ENCODE measurements around the gene DOK7. TPM values are rescaled to one million over a fixed set of nuclear protein-coding genes. Genes with fewer than 3 reads are reported as not detected.

The DOK7 gene
- total and polyA plus RNA-seq, 2 of the 4 experiments (the other 2 are of a cell fraction), result not detected

DNA sequence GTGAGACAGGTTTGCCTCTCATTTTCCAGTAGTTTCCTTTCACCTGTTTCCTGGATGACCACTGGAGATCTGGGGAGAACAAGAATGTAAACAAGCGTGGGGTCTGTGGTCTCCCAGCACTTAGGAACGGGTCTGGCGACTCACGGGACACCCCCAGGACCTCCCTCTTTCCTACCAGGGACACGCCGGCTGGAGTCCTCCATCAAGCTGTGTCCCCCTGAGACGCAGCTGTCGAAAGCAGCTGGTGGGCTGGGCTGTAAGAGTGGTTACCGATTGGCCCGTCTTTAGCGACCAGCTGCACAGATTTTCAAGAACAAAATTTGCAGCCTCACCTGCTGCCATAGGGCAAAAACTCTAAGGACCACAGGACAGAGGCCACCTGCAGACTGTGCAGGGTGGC lies 57.2 kb downstream of the DOK7 start:
- in situ Hi-C loops (cut with MboI; ENCODE audit: low sequenced_read_pairs) (no loop called here), dilution Hi-C loops (cut with HindIII; ENCODE audit: low sequenced_read_pairs, unreplicated experiment) (no loop called here), intact Hi-C loops (cut with micrococcal nuclease) (no loop called here)
- Histone ChIP-seq H3K4me3 (ENCODE audit: insufficient read depth, low read depth, low read length) (no peak overlapping the region), H4K20me1 (ENCODE audit: insufficient read depth, low read length) (peaks cover 8% of the 10 kb centered on the region), H3K79me1 (ENCODE audit: low read depth in 1 of 2, low read length in 2 of 2) (peaks cover 0 to 4% of the 10 kb centered on the region in 2 experiments; a peak in 2 of 4 replicates), H2BK120ac (ENCODE audit: low read depth, low read length) (no peak overlapping the region), H2BK15ac (ENCODE audit: low read depth, low read length) (no peak overlapping the region), H2BK5ac (ENCODE audit: low read depth, low read length, poor library complexity, severe bottlenecking) (no peak overlapping the region), H2AFZ (replicated peaks; ENCODE audit: low read length, poor library complexity) (no peak overlapping the region), H3K9me1 (ENCODE audit: insufficient read depth, low read length) (no peaks in the 10 kb centered on the region), H3K18ac (ENCODE audit: low read depth, low read length) (no peak overlapping the region), H3K23ac (ENCODE audit: low read depth, low read length) (no peak overlapping the region), H3K27ac (ENCODE audit: insufficient read depth, low read length) (no peak overlapping the region), H3K9me3 (ENCODE audit: control insufficient read depth, insufficient read depth, low read length) (no peaks in the 10 kb centered on the region), H3K56ac (ENCODE audit: extremely low read depth, insufficient read depth, low read length) (no peak overlapping the region), H2AK9ac (replicated peaks; ENCODE audit: low read depth, low read length, poor library complexity) (no peak overlapping the region), H3K27me3 (ENCODE audit: control insufficient read depth, insufficient read depth, low read length) (no peaks in the 10 kb centered on the region), H2BK20ac (ENCODE audit: low read depth, low read length) (no peak overlapping the region), H3K4me1 (ENCODE audit: control insufficient read depth, insufficient read depth, low read length) (no peaks in the 10 kb centered on the region), H4K8ac (ENCODE audit: low read depth in 2 of 2, low read length in 2 of 2) (no peak overlapping the region), H3K4ac (ENCODE audit: low read depth, low read length) (no peak overlapping the region), H3K4me2 (ENCODE audit: low read depth, low read length) (no peak overlapping the region), H4K5ac (ENCODE audit: low read depth, low read length) (no peak overlapping the region), H3K9ac (ENCODE audit: low read depth, low read length) (no peak overlapping the region), H4K91ac (ENCODE audit: insufficient read depth, low read depth, low read length) (no peak overlapping the region), H2AK5ac (ENCODE audit: low read depth, low read length) (no peak overlapping the region), H3K36me3 (ENCODE audit: control insufficient read depth, insufficient read depth, low read length) (peaks cover 72% of the 10 kb centered on the region), H3K14ac (replicated peaks; ENCODE audit: low read depth, low read length) (no peak overlapping the region)
- BruUV-seq (replicated peaks), result no TSS peak
- no peak for DNase-seq
- POLR2A ChIA-PET (ENCODE audit: unreplicated experiment), result no interaction called here
- no CpG with 5 or more reads among the region's 11 CpGs for WGBS, 2 experiments (ENCODE audit: extremely low coverage in 2 of 2, insufficient read length in 1 of 2)
- ATAC-seq (ENCODE audit: low read depth), result no peak
- no peak for TF ChIP-seq MAZ (IDR thresholded peaks at IDR 0.05; ENCODE audit: borderline replicate concordance, low read depth, low read length)
- TF ChIP-seq, protein P1, sequence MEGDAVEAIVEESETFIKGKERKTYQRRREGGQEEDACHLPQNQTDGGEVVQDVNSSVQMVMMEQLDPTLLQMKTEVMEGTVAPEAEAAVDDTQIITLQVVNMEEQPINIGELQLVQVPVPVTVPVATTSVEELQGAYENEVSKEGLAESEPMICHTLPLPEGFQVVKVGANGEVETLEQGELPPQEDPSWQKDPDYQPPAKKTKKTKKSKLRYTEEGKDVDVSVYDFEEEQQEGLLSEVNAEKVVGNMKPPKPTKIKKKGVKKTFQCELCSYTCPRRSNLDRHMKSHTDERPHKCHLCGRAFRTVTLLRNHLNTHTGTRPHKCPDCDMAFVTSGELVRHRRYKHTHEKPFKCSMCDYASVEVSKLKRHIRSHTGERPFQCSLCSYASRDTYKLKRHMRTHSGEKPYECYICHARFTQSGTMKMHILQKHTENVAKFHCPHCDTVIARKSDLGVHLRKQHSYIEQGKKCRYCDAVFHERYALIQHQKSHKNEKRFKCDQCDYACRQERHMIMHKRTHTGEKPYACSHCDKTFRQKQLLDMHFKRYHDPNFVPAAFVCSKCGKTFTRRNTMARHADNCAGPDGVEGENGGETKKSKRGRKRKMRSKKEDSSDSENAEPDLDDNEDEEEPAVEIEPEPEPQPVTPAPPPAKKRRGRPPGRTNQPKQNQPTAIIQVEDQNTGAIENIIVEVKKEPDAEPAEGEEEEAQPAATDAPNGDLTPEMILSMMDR (conservative IDR thresholded peaks at IDR 0.05; ENCODE audit: low read depth, low read length), result no peak
- CTCF ChIA-PET, result no interaction called here
